Esophagus muscularis mucosa (tissue), 3 donors: Measurements from ENCODE around the gene NUDT21.

Experiments used
- EP300 ChIP-seq: sonication (generic); formaldehyde crosslinking; IDR thresholded peaks from one replicate; pipeline ENCODE4 v1.6.1; 2017; ENCODE audit warnings: antibody characterized with exemption
- TF ChIP-seq, protein P1 (sequence below), 3 experiments: fragments of 200-600 bp in 2 of 3; fragments of 450-650 bp in 1 of 3; sonication (generic) in 2 of 3; IDR thresholded peaks; one replicate each; pipeline ENCODE4 v1.5.1; 2017 to 2019; ENCODE audit warnings: antibody characterized with exemption in 3 of 3, mild to moderate bottlenecking in 2 of 3, moderate library complexity in 1 of 3

DNA sequence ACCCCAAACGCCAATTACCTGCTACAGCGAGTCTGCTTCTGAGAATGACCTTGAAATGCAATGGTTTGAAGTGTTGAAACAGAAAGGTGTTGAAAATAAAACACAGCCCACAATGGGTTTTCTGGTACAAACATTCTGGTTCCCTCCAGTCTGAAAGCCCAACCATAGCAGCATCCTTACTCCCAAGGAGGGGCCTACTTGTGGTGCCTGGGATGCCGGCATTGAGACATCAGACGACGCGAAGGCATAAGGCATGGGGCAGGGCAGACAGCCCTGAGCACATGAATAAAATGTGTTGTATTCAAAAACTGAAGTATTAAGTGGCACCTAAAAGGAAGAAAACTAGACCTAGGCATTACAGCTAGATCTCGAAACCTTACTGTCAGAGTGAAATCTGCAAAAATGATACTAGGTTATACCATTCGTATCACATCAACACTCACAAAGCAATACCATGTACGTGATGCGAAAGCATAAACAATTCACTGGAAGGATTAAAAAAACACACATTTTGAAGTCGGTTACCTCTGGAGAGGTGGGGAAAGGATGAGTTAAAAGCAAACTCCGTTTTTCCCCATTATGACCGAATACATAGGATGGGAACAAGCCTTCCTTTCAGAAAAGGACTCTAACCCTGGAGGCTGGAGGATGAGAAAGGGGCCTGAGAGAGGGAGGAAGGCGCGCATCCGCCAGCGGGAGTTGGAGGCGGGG is 702 bp downstream of the NUDT21 start:
- TF ChIP-seq, protein P1, sequence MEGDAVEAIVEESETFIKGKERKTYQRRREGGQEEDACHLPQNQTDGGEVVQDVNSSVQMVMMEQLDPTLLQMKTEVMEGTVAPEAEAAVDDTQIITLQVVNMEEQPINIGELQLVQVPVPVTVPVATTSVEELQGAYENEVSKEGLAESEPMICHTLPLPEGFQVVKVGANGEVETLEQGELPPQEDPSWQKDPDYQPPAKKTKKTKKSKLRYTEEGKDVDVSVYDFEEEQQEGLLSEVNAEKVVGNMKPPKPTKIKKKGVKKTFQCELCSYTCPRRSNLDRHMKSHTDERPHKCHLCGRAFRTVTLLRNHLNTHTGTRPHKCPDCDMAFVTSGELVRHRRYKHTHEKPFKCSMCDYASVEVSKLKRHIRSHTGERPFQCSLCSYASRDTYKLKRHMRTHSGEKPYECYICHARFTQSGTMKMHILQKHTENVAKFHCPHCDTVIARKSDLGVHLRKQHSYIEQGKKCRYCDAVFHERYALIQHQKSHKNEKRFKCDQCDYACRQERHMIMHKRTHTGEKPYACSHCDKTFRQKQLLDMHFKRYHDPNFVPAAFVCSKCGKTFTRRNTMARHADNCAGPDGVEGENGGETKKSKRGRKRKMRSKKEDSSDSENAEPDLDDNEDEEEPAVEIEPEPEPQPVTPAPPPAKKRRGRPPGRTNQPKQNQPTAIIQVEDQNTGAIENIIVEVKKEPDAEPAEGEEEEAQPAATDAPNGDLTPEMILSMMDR (IDR thresholded peaks at IDR 0.05) = no peak
- TF ChIP-seq EP300 = no peak
